Iris pigment epithelial cell (primary cell): Measurements from ENCODE around the gene CA11.
"Not testable (repeated sequence)": the region's sequence is repeated elsewhere in the genome, so short reads cannot be mapped to it uniquely, and the experiment has no call there.

Experiments
- DNase-seq: peaks from one replicate; pipeline ENCODE4 v3.0.0-alpha.2; 2011; ENCODE audit warnings: low read depth

Gene CA11

DNA sequence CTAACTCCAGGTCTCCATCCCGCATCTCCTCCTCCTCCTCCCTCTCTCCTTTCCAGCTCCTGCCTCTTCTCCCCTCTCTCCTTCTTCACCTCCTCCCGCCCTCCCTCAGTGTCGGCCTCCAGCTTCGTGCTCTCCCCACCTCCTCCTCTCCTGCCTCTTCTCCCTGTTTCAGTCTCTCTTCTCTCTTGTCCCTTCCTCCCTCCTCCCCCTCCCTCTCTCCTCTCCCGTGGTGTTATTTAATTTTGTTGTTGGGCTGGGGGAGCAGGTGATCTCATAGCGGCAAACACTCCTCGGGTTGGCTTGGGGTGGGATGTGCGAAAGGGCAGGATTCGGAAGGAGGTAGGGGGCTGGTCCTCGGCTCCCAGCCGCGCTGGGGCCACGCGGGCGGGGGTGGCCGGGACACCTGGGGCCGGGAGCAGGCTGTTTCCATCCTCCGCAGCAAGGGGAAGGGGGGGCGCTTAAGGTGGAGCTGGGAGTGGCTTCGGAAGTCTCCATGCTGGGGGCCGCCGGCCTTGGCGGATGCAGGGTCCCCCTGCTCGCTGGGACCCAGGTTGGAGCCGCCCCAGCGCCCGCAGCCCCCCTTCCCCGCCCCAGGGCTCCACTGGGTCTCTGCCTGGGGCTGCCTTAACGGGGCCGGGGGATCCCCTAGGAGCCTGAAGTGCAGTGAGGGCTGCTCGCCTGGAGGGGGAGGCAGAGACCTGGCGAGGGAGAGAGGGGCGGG, at the start of gene CA11:
Gene CA11 (minus strand): TSS at position 187 of the 721 bp plus-strand sequence. CDS start 555 bp downstream, outside the sequence.
- DNase-seq: peak; percentile 80

DNA sequence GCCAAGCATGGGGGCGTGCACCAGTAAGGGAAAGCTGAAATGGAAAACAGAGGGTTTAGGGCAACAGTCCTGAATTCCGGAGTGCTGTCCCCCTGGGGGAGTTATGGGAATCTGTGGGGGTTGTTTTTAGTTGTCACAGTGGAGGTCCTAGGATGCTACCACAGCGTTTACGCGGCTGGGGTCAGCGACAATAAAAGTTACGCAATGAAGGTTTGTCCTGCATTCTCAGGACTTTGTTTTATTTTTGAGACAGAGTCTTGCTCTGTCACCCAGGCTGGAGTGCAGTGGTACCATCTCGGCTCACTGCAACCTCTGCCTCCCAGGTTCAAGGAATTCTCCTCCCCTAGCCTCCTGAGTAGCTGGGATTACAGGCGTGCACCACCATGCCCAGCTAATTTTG, 47.6 kb upstream of the CA11 start:
- DNase-seq: not testable (repeated sequence)

DNA sequence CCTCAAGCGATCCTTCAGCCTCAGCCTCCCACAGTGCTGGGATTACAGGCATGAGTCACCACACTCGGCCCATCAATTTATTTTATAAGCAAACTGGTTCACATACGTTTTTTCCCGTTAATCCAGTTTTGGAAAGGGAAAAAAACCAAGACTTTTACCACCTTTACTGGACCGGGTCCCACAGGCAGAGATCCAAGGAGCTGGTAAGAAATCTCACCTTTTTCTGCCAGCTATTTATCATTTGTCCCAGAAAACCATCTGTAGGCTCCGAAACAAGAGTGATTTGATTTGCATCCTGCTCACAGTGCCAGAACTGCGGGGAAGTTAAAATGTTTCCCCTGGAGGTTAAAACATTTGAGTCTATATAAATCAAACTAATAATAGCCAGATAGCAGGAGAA, 43.5 kb upstream of the CA11 start:
- no peak for DNase-seq

DNA sequence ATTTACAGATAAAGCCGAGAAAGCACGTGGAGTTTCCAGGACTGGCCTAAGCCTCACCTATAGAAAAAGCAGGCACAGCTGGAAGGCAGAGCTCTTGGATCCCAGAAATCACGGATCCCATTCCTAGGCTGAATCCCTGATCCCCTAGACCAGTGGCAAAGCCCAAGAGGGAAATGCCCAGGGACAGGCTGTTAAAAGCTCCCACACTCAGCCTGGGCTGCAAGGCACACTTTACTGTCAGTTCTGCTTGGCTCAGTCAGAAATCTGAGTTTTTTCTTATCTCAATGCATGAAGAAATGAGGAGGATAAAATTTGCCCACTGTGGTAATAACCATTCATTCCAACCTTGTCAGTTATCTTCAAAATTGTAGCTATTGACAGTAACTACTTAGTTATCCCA, 41.8 kb upstream of the CA11 start:
- no peak for DNase-seq

DNA sequence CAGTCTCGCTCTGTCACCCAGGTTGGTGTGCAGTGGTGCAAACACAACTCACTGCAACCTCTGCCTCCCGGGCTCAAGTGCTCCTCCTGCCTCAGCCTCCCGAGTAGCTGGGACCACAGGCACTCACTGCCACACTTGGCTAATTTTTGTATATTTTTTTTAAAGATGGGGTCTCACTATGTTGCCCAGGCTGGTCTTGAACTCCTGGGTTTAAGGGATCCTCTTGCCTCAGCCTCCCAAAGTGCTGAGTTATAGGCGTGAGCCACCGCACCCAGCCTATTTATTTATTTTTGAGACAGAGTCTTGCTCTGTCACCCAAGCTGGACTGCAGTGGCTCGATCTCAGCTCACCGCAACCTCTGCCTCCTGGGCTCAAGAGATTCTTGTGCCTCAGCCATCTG, 40.6 kb upstream of the CA11 start:
- DNase-seq: not testable (repeated sequence)

DNA sequence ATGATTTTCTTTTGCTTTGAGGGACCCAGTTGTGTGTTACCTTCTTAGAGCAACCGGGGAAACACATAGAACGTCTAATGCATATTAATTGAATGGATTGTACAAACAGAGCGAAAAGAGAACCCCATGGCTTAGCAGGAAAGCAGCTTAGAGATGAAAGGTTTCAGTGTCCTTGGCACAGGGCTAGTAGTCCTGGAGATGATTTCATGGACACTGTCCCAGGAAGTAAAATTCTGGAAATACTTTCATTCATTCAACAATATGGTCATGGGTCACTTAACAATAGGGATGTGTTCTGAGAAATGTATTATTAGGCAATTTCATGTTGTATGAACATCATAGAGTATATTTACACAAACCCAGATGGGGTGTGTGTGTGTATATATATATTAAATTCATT, 40.1 kb upstream of the CA11 start:
- DNase-seq: peak; percentile 14

DNA sequence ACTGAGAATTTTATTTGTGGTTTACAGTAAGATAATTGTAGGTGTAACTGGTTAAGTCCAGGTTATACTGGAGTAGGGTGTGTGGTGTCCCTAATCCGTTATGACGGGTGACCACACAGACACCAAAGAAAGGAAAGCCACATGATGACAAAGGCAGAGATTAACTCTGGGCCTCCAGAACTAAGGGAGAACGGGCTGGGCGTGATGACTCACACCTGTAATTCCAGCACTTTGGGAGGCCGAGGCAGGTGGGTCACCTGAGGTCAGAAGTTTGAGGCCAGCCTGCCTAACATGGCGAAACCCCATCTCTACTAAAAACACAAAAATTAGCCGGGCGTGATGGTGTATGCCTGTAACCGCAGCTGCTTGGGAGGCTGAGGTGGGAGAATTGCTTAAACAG, 39.6 kb upstream of the CA11 start:
- no peak for DNase-seq

DNA sequence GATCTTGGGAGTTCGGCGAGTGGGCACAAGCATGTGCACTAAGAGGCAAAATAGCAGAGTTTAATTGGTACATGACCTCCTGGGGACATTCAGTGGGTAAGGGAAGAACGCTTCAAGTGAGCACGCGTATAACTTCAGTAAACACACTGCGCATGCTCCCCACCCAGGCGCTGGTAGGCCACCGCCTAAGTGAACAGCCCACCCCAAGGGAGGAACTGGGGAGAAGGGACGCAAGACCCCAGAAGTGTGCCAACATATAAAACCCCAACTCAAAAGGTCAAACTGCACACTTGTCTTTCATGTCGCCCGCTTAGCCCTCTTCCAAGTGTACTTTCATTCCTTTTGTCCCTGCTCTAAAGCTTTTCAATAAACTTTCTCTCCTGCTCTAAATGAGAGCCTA, 37.4 kb upstream of the CA11 start:
- DNase-seq: peak; percentile 33

DNA sequence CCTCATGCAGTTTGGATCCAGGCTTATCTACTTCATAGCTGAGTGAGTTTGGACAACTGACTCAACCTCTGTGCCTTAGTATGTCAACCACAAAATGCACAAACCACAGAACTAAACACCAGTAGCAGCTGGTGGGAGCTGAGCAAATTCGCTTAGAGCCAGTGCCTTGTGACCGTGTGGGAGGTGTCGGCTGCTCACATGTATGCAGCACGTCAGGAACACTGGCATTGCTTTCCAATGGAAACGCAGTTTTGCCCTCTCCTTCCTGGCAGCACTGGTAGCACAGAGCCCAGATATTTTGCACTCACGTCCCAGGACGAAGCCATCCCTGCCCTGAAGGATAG, 35.1 kb upstream of the CA11 start:
- peak; percentile 69 for DNase-seq

DNA sequence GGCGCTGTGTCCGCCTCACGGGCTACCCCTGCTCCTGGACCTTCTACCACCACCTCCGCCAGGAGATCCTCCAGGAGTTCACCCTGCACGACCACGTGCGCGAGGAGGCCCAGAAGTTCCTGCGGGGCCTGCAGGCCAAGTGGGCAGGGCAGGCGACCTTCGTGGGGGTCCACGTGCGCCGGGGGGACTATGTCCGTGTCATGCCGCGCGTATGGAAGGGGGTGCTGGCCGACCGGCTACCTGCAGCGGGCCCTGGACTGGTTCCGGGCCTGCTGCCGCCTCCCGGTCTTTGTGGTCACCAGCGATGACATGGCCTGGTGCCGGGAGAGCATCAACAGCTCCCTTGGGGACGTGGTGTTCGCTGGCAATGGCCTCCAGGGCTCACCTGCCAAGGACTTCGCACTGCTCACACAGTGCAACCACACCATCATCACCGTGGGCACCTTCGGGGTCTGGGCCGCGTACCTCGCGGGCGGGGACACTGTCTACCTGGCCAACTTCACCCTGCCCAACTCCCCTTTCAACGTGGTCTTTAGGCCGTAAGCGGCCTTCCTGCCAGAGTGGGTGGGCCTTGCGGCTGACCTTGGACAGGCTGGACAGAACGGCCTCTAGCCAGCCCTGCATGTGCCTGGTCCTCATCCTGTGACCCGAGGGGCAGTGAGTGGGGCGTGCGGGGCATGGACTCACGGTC, 34.6 kb upstream of the CA11 start:
- DNase-seq: no peak

DNA sequence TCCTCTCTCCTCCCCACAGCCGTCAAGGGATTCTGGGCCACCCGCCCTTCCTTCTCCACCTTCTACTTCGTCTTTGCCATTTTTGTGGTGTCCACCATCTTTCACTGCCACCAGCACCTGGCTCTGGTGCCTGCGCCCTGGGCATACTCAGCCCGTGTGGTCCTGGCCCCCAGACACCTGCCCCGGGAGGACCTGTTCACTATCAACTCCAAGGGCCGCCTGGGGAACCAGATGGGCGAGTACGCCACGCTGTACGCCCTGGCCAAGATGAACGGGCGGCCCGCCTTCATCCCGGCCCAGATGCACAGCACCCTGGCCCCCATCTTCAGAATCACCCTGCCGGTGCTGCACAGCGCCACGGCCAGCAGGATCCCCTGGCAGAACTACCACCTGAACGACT, 34.0 kb upstream of the CA11 start:
- not testable (repeated sequence) for DNase-seq

DNA sequence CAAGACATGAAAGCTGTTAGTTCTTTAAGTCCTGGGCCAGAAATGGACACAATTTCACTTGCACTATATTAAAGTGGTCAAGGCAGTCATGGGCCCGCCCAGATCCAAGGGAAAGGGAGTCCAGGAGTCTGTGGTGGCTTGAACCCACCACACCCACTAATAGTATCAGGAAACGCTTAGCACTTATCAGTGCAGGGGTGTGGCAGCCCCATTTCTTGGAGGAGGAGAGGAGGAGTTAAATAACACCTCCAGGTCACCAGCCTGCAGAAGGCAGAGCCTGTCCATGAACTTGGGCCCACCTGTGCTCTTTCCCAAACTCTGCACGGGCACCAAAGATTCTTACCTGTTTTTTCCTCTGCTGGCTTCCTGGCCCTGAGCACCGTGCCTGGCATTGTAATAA, 32.2 kb upstream of the CA11 start:
- DNase-seq: no peak

DNA sequence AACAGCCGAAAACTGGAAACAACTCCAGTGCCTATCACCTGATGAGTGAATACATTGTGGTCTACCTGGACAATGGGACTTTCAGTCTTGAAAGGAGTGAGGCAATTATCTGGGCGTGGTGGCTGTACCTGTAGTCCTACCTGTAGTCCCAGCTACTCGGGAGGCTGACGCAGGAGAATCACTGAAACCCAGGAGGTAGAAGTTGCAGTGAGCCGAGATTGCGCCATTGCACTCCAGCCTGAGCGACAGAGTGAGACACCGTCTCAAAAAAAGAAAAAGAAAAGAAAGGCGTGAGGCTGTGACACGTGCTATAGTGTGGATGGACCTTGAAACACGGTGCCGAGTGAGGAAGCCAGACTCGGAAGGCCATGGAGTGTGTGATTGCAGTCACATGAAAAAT, 30.9 kb upstream of the CA11 start:
- DNase-seq: no peak

DNA sequence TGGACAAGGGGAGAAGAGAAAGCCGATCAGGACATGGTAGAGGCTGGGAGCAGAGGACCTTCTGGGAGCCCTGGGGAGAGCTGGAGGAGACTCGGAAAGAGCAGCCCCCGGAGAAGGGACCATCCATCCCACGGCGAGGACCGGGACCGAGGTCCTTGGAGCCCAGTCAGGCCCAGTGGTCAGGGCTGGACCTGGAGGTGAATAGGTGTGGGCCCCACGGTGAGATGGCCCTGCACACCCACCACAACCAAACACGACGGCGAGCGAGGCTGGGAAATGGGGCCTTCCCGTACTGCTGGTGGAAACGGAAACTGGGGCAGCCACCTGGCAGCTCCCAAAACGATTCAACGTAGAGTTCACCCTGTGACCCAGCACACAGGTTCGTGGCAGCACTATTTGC, 30.5 kb upstream of the CA11 start:
- no peak for DNase-seq

DNA sequence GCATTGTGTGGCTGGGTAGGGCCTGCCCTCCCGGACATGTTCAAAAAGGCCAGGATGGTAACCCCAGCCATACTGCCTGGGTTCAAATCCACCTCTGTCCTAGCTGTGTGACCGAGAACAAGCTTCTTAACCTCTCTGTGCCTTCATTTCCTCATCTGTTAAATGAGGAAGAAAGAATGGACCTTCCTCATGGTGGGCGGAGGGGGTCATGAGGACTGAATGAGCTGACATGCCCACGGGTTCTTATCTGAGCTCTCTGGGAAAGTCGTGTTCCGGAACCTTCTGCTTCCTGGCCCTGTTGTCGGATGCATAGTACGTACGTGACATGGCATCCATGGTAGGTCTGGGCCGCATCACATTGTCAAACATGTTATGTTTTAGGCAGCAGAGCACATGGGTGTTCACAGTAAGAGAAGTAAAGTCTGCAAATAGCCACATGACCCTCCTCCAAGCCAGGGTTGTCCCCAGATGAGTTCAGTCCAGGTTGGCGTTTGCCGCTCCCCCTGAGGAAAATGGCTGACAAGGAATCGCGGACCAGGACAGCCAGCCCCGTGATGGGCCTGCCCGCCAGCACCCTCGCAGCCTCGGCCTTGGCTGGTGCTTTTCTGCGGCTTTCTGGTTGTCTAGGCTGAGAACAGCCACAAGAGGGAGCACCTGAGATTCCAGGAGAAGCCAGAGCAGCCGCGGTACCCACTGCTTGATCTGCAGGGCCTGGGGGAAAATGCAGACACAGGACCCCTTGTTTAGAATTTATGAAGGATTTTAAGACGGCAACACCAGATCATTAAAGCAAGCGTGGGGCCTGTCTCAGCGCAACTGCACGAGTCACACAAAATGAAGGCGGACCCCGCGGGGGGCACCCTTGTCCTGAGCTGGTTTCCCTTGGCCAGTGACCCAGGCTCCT, 29.2 kb upstream of the CA11 start:
- peak; percentile 71 for DNase-seq

DNA sequence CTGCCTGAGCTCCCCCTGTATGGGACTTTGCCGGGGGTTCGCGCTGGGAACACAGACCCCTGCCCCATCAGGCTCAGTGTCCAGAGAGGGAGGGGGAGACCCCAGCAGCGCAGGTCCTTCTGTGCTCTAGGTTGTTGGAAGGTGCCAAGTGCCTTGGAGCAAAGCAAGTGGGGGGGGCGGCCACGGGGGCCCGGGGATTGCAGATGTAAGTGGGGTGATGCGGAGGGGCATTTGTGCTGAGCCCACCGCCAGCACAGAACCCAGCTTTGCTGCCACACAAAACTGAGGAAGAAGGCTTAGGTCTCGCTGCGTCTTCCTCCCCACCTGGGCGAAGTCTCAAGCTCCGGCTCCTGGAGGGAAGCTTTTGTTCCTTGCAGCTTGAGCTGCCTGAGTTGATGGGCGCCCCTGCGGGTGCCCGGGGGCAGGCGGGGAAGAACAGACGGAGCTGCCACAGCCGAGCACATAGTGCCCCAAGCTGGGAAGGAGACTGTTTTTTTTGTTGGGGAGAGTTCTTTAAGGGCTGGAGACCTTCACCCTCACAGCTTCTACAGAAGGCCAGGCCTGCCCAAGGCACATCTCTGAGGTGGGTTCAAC, 28.3 kb upstream of the CA11 start:
- DNase-seq: no peak

DNA sequence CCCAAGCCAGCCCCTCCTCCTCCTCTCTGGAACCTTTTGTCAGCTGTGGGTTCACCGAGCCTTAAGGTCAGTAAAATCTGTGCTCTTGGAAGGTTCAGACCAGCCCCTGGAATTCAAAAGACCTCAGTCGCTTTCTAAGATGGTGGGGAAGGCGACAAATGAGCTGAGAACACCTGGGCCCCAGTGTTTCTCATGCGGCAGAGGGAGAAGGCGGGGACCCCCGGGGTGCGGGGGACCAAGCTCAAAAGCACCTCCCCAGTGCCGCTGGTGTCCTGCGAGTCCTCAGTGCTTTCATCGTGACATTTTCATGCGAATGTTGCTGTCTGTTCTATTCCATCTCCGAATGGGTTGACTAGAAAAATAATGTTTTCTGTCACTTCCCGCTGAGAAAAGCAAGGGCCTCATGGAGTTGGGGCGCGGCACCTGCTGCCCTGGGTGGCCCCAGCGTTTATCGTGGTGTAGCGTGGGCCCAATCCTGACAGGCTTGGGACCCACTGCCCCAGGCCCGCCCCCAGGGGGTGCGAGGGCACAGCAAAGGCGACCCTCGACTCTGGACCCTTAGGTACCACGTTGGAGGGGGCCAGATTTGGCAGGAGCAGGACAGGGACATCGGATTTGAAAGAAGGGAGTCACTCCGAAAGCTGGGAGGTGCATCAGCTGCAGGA, 27.6 kb upstream of the CA11 start:
- no peak for DNase-seq

DNA sequence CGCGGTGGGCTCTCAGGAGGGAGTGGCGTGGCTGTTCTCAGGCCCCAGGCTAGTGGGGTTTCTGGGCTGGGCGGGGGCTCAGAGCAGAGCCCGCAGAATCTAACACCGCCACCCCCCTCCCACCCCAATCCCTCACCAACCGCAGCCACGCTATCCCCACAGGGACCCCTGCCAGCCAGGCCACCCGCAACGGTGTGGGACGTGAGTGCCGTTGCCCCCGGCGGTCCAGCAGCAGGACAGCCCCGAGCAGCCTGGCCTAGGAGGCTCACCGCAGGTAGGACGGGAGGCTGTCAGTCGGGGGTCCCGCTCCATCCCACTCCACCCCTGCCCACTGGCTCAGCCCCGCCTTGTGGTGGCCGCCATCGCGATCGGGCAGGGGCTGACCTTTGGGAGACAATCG, 27.0 kb upstream of the CA11 start, which contains the start of gene NTN5:
Gene NTN5 (minus strand): TSS at position 24 of the 400 bp plus-strand sequence. CDS start 2,031 bp downstream, outside the sequence.
- DNase-seq: no peak

DNA sequence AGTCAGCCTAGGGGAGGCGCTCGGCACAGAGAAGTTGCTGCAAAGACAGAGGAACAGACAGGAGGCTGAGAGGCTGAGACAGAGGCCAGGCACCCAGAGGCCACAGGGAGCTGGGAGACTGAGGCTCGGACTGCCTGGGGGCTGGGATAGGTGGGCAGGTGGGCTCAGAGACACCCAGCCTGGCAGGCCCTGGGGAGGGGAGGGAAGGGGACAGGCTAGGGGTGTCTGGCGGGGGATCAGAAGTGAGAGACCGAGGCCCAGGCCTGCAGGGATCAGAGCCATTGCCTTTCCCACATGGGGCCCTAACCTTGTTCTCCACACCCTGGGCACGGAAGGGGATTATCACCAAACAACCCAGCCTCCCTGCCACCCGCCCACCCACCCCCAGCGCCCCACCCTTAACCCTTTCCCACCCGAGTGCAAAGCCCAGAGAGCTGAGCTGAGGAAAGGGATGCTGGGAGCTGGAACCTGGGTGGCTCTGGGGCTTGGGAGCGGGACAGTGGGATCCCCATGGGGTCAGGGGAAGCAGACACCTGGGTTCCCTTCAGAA, 25.5 kb upstream of the CA11 start:
- DNase-seq: no peak

DNA sequence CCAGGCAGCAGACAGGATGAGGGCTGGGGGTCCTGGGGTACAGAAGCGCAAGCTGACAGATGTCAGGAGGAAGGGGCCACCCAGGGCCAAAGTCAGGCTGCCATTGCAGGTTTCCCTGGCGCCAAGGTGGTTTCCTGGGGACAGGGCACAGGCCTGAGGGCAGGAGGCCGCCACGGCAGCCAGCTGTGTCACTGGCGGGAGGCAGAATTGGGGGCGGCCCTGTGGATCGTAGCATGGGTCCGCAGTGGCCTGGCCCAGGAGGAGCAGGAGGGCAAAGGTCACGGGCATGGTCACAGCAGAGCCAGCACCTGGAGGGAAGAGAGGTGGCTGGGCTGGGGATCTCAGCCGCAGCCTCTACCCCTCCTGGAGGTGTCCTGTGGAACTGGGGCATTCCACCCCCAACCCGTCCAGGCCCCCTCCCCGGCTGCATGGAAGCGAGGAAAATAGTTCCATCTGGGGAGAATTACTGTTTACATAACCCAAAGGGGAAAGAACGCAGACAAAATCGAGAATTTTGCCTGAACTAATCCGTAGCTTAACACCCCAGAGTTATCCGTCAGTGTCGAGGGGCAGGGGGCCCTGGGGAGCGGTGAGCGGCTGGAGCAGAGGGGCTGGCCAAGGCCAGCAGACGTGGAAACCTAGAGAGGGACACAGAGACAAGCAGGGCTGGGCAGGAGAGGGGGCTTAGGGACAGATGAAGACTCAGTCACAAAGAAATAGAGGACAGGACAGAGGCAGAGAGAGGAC, 24.9 kb upstream of the CA11 start:
- no peak for DNase-seq
